Activated naive CD4-positive, alpha-beta T cell (primary cell): ENCODE results near the gene CEP70.
"Not testable (repeated sequence)": the region's sequence is repeated elsewhere in the genome, so short reads cannot be mapped to it uniquely, and the experiment has no call there.

Source experiments
- DNase-seq, 4 experiments: peaks; one replicate each; lab custom pipeline; 2025; lab: John Stamatoyannopoulos, UW

CEP70 gene

GRCh38 chr3:138513090-138513843, 80.8 kb downstream of the CEP70 start:
- DNase-seq, result no peak

GRCh38 chr3:138511945-138512344, 82.1 kb downstream of the CEP70 start:
- no peak for DNase-seq

GRCh38 chr3:138509586-138509985, 84.5 kb downstream of the CEP70 start:
- no peak for DNase-seq

GRCh38 chr3:138507524-138507923, 86.5 kb downstream of the CEP70 start:
- DNase-seq, result no peak

- no peak for DNase-seq
These were observed 95.1 kb downstream of the CEP70 start for GRCh38 chr3:138498991-138499390.

GRCh38 chr3:138497851-138498250, 96.2 kb downstream of the CEP70 start:
- DNase-seq, result no peak

GRCh38 chr3:138497021-138497420, 97.0 kb downstream of the CEP70 start:
- DNase-seq, result no peak

GRCh38 chr3:138496436-138496835, 97.6 kb downstream of the CEP70 start:
- DNase-seq, result no peak

GRCh38 chr3:138495638-138496037, 98.4 kb downstream of the CEP70 start:
- DNase-seq, result not testable (repeated sequence)

- no peak for DNase-seq
These were observed 99.5 kb downstream of the CEP70 start for GRCh38 chr3:138494607-138494929.

GRCh38 chr3:138493804-138494606, 100.1 kb downstream of the CEP70 start:
- DNase-seq, result no peak

GRCh38 chr3:138492980-138493675, 100.9 kb downstream of the CEP70 start:
- DNase-seq, result no peak

GRCh38 chr3:138491971-138492370, 102.1 kb downstream of the CEP70 start:
- DNase-seq, result no peak

- not testable (repeated sequence) for DNase-seq
These were observed 107.5 kb downstream of the CEP70 start for GRCh38 chr3:138486580-138486979.

- DNase-seq, result not testable (repeated sequence)
These were observed 109.4 kb downstream of the CEP70 start for GRCh38 chr3:138484672-138485071.

- no peak for DNase-seq
These were observed 114.6 kb downstream of the CEP70 start for GRCh38 chr3:138479438-138479863.

GRCh38 chr3:138477801-138478200, 116.3 kb downstream of the CEP70 start:
- no peak for DNase-seq

- DNase-seq, result no peak
These were observed 116.9 kb downstream of the CEP70 start for GRCh38 chr3:138477120-138477519.

- DNase-seq, result no peak
These were observed 117.5 kb downstream of the CEP70 start for GRCh38 chr3:138476526-138476925.

GRCh38 chr3:138474163-138474562, 119.9 kb downstream of the CEP70 start:
- no peak for DNase-seq

GRCh38 chr3:138473391-138473790, 120.7 kb downstream of the CEP70 start:
- no peak for DNase-seq

- DNase-seq, result no peak
These were observed 121.8 kb downstream of the CEP70 start for GRCh38 chr3:138472141-138472825.
